NCI-H1092 treated with DMSO at 0.1 percent for 48 hours (cell line): ENCODE results near the gene SEMA3A.
"Not testable (repeated sequence)": the region's sequence is repeated elsewhere in the genome, so short reads cannot be mapped to it uniquely, and the experiment has no call there.

Experiments
- DNase-seq: peaks from one replicate; lab custom pipeline; 2025; lab: John Stamatoyannopoulos, UW

The SEMA3A gene

DNA sequence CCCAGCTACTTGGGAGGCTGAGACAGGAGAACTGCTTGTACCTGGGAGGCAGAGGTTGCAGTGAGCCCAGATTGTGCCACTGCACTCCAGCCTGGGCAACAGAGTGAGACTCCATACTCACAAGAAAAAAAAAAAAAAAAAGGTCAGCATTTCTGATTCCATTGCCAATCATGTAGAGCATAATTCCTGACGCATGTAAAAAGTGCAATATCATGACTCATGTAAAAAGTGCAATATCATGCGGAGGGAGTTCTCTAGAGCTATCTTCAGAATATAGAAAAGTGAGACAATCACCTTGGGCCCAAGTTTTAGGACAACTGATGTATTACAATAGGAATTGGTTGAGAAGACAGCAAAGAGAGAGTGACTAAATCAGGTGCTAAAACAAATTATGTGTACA is 85.8 kb downstream of the SEMA3A start:
- no peak for DNase-seq

DNA sequence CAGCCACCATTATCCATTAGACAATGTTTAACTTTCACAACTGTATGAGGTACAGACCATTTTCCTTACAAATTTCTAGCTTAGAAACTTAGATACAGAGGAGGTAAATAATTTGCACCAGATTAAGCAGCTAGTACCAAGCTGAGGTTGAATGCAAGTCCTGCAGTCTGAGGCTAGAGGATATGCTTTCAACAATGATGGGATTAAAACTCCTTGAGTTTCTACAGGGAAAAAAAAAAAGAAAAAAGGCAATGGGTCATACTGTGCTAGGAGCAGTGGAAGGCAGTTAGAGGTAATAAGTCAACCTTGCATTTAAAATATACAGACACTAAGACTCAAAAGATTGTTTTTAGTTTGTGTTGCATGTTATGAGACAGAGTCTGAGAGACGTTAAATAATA is 86.5 kb downstream of the SEMA3A start:
- DNase-seq = no peak

- no peak for DNase-seq
Measured at GRCh38 chr7:84107259-84107658, 87.3 kb downstream of the SEMA3A start.

DNA sequence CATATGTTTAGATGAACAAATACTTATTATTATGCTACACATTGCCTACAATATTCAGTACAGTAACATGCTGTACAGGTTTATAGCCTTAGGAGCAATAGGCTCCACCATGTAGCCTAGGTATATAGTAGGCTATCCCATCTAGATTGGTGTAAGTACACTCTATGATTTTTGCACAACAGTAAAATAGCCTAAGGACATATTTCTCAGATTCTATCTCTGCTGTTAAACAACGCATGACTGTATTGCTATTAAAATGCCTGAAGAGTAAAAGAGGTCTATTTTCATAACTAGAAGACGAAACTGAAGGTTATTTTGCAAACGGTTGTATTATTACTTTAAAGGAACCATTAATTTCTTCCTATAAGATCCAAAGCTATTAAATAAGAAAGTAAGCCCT is 88.3 kb downstream of the SEMA3A start:
- no peak for DNase-seq

GRCh38 chr7:84105586-84105985 is 89.0 kb downstream of the SEMA3A start:
- no peak for DNase-seq

DNA sequence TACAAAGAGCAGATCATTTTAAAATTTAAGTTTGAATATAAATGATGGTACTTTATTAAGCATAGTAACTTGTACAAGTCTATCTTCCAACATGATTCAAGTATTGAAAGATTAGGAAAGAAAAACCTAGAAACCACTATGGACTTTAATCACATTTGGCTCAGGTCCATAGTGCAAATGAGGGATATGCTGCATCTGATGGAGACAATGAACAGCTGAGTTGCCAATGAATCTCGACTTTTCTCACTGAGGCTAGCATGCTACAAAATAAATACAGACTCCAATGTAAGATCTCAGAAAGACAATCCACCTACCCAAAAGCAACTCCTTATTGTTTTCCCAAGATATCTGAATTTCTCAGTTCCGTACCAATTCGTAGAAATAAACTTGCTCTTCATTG is 89.8 kb downstream of the SEMA3A start:
- no peak for DNase-seq

- DNase-seq = no peak
Measured at GRCh38 chr7:84102213-84102612, 92.4 kb downstream of the SEMA3A start.

GRCh38 chr7:84100866-84101265 is 93.7 kb downstream of the SEMA3A start:
- no peak for DNase-seq

GRCh38 chr7:84095971-84096370 is 98.6 kb downstream of the SEMA3A start:
- DNase-seq = no peak

DNA sequence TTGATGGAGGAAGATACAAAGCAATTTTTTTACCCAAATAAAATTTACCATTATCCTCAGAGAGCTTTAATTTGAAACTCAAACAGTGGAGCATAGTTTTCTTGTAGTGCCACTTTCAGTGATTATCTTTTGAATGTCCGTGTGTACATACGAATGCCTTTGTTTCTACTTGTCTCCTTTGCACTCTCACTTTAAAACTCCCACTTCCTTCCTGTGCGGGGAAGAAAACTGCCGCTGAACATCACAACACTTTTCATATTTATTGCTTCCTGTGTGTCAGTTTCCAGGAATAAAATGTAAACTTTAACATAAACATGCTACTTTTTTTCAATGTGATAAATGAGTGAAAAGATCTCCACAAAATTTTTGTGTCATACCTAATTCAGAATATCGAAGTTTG is 102.4 kb downstream of the SEMA3A start:
- DNase-seq = no peak

DNA sequence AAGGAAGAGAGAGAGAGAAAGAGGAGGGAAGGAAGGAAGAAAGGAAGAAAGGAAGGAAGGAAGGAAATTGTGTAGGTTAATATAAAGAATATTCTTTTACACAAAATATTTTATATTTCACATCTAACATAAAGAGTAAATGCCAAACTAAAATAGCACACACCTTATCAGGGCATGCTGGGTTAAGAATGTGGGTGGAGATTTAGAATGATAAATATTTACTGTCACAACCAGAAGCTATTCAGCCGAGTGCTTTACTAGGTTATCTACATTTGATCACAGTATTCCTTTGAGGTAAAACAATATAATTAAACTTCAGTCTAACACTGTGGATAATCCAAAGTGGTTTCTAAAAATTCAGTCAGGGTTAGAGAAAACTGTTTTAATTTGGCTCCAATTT is 103.3 kb downstream of the SEMA3A start:
- DNase-seq = no peak

GRCh38 chr7:84088802-84089201 is 105.8 kb downstream of the SEMA3A start:
- DNase-seq = peak; percentile 12

- no peak for DNase-seq
Measured at GRCh38 chr7:84085998-84086397, 108.6 kb downstream of the SEMA3A start.

- DNase-seq = no peak
Measured at GRCh38 chr7:84085147-84085546, 109.4 kb downstream of the SEMA3A start.

GRCh38 chr7:84083846-84084245 is 110.7 kb downstream of the SEMA3A start:
- no peak for DNase-seq

- DNase-seq = no peak
Measured at GRCh38 chr7:84081973-84082522, 112.5 kb downstream of the SEMA3A start.

- no peak for DNase-seq
Measured at GRCh38 chr7:84077336-84077735, 117.3 kb downstream of the SEMA3A start.

DNA sequence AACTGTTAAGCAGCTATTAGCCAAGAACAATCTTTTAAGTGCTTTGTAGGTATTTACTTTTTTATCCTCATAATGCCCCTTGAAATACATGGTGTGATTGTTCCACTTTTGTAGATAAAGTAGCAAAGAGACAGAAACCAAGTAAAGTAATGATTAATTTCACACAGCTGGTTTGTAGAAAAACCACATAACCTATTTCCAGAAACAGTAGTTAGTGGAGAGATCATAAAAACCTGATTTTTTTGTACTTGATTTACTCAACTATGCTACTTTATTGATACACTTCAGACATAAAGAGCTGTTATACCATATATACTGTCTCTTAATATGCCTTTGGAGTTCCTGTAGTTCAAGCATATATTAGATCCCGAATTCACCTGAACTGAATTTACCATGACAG is 118.4 kb downstream of the SEMA3A start:
- DNase-seq = no peak

DNA sequence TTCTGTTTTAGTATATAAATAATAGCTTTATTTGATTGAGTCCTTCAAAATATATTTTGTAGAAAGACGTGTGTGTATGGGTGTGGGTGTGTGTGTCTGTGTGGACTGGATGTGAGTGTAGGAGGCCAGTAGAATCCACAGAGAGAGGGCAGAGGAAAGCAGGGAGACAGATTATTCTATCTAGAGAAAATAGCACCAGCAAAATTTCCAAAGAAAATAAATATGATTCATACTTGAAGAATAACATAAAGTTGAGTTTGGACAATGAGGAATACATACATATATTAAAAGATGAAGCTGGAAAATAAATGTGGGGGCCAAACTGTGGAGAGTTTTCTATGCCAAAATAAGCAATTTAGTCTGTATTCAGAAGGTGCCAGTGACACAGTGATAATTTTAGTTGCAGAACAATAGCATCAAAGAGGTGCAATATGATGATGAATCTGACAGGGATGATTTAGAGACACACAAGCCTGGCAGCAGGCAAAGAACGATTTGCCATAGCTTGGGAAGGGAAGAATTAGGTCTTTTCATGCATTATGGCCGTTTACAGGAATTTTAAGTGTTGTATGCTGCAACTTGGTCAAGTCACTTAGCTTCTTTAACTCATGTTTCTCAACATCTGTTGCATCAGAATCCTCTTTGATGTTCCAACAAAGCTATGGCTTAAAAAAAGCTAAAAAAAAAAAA is 121.3 kb downstream of the SEMA3A start:
- DNase-seq = no peak

GRCh38 chr7:84070770-84071169 is 123.8 kb downstream of the SEMA3A start:
- DNase-seq = no peak

- DNase-seq = no peak
Measured at GRCh38 chr7:84069999-84070500, 124.5 kb downstream of the SEMA3A start.

- DNase-seq = no peak
Measured at GRCh38 chr7:84069033-84069432, 125.6 kb downstream of the SEMA3A start.

- DNase-seq = not testable (repeated sequence)
Measured at GRCh38 chr7:84062489-84062901, 132.1 kb downstream of the SEMA3A start.

- DNase-seq = no peak
Measured at GRCh38 chr7:84060760-84061261, 133.8 kb downstream of the SEMA3A start.
